K562 (cell line): Measurements from ENCODE around the gene HK2.
A peak's percentile ranks its signal among the peaks of the same experiment; 100 is the strongest.

Experiments used
- ARID1B ChIP-seq: fragments of 450-650 bp; IDR thresholded peaks from 2 replicates; pipeline ENCODE4 v1.6.1; 2016; ENCODE audit warnings: antibody characterized with exemption, mild to moderate bottlenecking, inconsistent platforms
- CHD4 ChIP-seq: fragments of 200-600 bp; sonication (generic); IDR thresholded peaks from 3 replicates; pipeline ENCODE4 v1.6.1; 2012; ENCODE audit warnings: low read depth, mild to moderate bottlenecking, mixed read lengths, low read length, inconsistent platforms; ENCODE audit not compliant: insufficient read depth, insufficient replicate concordance, poor library complexity, severe bottlenecking
- GABPA ChIP-seq: fragments of 200-800 bp; sonication (Bioruptor generic); conservative IDR thresholded peaks from 2 replicates; pipeline ENCODE4 v1.6.1; 2016; ENCODE audit warnings: low read depth, missing genetic modification characterization, missing compliant biosample characterization
- GABPB2 ChIP-seq: fragments of 250-450 bp; sonication (Bioruptor Pico); conservative IDR thresholded peaks from 2 replicates; pipeline ENCODE4 v1.5.1; 2021; ENCODE audit warnings: mild to moderate bottlenecking
- HNRNPK ChIP-seq: fragments of 200-400 bp; formaldehyde crosslinking; IDR thresholded peaks from one replicate; pipeline ENCODE4 v1.6.1; 2018; ENCODE audit warnings: mild to moderate bottlenecking, low read depth, low read length; ENCODE audit not compliant: poor library complexity, severe bottlenecking
- IRF2 ChIP-seq: sonication (generic); formaldehyde crosslinking; IDR thresholded peaks from 2 replicates; pipeline ENCODE4 v1.8.1; 2022; ENCODE audit warnings: mild to moderate bottlenecking, missing genetic modification reagents
- NBN ChIP-seq: fragments of 450-650 bp; IDR thresholded peaks from 2 replicates; pipeline ENCODE4 v1.6.1; 2016; ENCODE audit warnings: low read depth, mild to moderate bottlenecking
- POLR2A ChIP-seq: fragments of 450-650 bp; conservative IDR thresholded peaks from 2 replicates; pipeline ENCODE4 v1.6.1; 2016
- SIN3A ChIP-seq, 2 experiments: fragments of 150-350 bp in 1 of 2; IDR thresholded peaks; 2 replicates each; pipeline ENCODE4 v1.6.1; 2011 to 2016; ENCODE audit warnings: borderline replicate concordance in 2 of 2, low read depth in 2 of 2, low read length in 2 of 2, mild to moderate bottlenecking in 2 of 2, moderate library complexity in 2 of 2; ENCODE audit not compliant: control insufficient read depth in 1 of 2
- TBP ChIP-seq: optimal IDR thresholded peaks from 2 replicates; pipeline ENCODE3; 2011; ENCODE audit warnings: low read depth, low read length, improper control_type of control experiment
- TF ChIP-seq, protein P1 (sequence below): fragments of 450-650 bp; IDR thresholded peaks from 2 replicates; pipeline ENCODE4 v1.6.1; 2017; ENCODE audit warnings: antibody characterized with exemption
- TF ChIP-seq, protein P2 (sequence below), 3 experiments: IDR thresholded peaks in 2 of 3; conservative IDR thresholded peaks in 1 of 3; 2 replicates each; pipeline ENCODE4 v1.5.1; 2011 to 2012; ENCODE audit warnings: low read length in 3 of 3, mild to moderate bottlenecking in 3 of 3, control low read depth in 2 of 3, improper control_type of control experiment in 1 of 3, inconsistent platforms in 1 of 3, low read depth in 1 of 3, mixed read lengths in 1 of 3, moderate library complexity in 1 of 3; ENCODE audit not compliant: insufficient read depth in 2 of 3

DNA sequence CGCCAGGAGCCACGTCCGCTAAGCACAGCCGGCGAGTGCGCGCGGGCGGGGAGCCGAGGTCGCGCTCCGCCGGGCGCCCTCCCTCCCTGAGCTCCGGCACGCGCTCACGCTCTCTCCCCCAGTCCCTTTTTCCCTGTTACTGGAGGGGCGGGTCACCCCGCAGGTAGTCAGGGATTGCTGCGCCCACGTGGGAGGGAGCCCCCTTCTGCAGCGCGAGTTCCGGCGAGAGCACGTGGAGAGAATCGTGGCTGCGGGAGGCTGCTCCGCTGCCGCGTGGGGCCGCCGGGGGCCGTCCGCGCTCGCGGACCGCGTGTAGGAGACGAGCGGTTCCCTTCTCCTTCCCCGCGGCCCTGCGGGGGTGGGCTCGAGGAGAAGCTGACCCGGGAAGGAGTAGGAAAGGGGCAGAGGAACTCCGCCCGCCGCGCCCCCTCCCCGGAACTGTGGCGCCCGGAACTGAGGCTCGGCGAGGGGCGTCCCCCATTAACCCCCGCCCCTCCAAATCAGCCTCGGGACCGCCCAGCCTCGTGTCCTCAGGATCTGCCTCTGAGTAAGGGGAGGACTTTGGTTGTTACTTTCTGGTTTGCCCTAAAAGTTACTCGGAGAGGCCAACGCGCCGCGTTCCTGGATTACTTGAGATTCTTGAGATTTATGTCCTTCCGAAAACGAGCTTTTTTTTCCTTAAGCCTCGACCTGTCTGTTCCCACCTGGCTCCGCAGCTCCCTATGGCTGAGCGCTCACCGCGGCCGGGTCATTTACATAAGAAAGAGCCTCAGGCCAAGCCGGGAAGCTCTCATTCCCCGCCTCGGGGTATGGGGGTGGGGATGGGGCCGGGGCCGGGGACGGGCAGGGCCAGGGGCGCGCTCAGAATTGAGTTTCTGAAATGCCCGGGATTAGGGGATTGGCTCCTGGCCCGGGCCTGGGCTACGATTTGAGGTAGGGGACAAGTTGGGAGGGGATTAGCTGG, 1.1 kb downstream of the HK2 start:
- no peak for TF ChIP-seq IRF2 (CRISPR knock-in tag)
- TF ChIP-seq, protein P1, sequence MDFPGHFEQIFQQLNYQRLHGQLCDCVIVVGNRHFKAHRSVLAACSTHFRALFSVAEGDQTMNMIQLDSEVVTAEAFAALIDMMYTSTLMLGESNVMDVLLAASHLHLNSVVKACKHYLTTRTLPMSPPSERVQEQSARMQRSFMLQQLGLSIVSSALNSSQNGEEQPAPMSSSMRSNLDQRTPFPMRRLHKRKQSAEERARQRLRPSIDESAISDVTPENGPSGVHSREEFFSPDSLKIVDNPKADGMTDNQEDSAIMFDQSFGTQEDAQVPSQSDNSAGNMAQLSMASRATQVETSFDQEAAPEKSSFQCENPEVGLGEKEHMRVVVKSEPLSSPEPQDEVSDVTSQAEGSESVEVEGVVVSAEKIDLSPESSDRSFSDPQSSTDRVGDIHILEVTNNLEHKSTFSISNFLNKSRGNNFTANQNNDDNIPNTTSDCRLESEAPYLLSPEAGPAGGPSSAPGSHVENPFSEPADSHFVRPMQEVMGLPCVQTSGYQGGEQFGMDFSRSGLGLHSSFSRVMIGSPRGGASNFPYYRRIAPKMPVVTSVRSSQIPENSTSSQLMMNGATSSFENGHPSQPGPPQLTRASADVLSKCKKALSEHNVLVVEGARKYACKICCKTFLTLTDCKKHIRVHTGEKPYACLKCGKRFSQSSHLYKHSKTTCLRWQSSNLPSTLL = no peak
- no peak for TF ChIP-seq CHD4
- TF ChIP-seq NBN = no peak
- peak; percentile 35 for TF ChIP-seq TBP
- no peak for TF ChIP-seq ARID1B
- TF ChIP-seq GABPB2 = no peak
- TF ChIP-seq, protein P2, sequence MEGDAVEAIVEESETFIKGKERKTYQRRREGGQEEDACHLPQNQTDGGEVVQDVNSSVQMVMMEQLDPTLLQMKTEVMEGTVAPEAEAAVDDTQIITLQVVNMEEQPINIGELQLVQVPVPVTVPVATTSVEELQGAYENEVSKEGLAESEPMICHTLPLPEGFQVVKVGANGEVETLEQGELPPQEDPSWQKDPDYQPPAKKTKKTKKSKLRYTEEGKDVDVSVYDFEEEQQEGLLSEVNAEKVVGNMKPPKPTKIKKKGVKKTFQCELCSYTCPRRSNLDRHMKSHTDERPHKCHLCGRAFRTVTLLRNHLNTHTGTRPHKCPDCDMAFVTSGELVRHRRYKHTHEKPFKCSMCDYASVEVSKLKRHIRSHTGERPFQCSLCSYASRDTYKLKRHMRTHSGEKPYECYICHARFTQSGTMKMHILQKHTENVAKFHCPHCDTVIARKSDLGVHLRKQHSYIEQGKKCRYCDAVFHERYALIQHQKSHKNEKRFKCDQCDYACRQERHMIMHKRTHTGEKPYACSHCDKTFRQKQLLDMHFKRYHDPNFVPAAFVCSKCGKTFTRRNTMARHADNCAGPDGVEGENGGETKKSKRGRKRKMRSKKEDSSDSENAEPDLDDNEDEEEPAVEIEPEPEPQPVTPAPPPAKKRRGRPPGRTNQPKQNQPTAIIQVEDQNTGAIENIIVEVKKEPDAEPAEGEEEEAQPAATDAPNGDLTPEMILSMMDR (IDR thresholded peaks at IDR 0.05 in 2 of 3, conservative IDR thresholded peaks at IDR 0.05 in 1 of 3; ENCODE audit: insufficient read depth in 2 of 3, low read depth in 1 of 3, low read length in 3 of 3) = no peak
- TF ChIP-seq SIN3A (IDR thresholded peaks at IDR 0.05; ENCODE audit: borderline replicate concordance in 2 of 2, control insufficient read depth in 1 of 2, low read depth in 2 of 2, low read length in 2 of 2) = peak; percentile 75 to 85; a peak in 3 of 4 replicates
- TF ChIP-seq HNRNPK = no peak
- TF ChIP-seq GABPA (tag) = peak; percentile 48
- TF ChIP-seq POLR2A = peak; percentile 78
